ENCODE data around the gene NCR2.

GRCh38 chr6:41302638-41303037, 32.8 kb upstream of the NCR2 start:
- TF ChIP-seq GATA2 (IDR thresholded peaks at IDR 0.05; ENCODE audit: low read depth, low read length) (no peak), GATA3 (IDR thresholded peaks at IDR 0.05; ENCODE audit: low read depth, low read length) (no peak)

Data from SH-SY5Y (cell line).